HCT116 (cell line): Measurements from ENCODE around the gene PCMTD2. TPM values are rescaled to one million over a fixed set of nuclear protein-coding genes. Genes with fewer than 3 reads are reported as not detected.

Experiments
- ATAC-seq: fragments of 200-7000 bp; cut with Tn5 transposase; 2 replicates; pipeline ENCODE4 v1.9.1; 2020; ENCODE audit warnings: mild to moderate bottlenecking, moderate library complexity
- BruUV-seq: library from RNA; stranded (reverse); fragments of 400-500 nt; replicated peaks from 2 replicates; lab custom pipeline; 2021; lab: Mats Ljungman, UMichigan
- CTCF ChIA-PET: fragments of 300-600 bp; sonication (Branson Sonifier 250); formaldehyde crosslinking; loops from one replicate; lab custom pipeline; 2021; ENCODE audit warnings: antibody characterized with exemption; lab: Charles Lee
- POLR2A ChIA-PET: fragments of 300-600, 350-600 bp; sonication (Branson Sonifier 250); formaldehyde crosslinking; loops from one replicate; lab custom pipeline; 2021; ENCODE audit warnings: antibody characterized with exemption; lab: Charles Lee
- RAD21 ChIA-PET, 2 experiments: fragments of 300-600 bp; sonication (Branson Sonifier 250); formaldehyde crosslinking; loops; one replicate each; lab custom pipeline; 2023; ENCODE audit warnings: low total read pairs in 2 of 2; ENCODE audit not compliant: uncharacterized antibody in 2 of 2, unreplicated experiment in 2 of 2, low non-redundant PET in 1 of 2; lab: Charles Lee
- DNase-seq: peaks from one replicate; pipeline ENCODE4 v3.0.0-alpha.2; 2010; ENCODE audit warnings: low read depth, low spot score
- H2AFZ ChIP-seq: fragments of 200-600 bp; shearing (Covaris generic), sonication (generic); 2 replicates; pipeline ENCODE4 v1.6.1; 2017; ENCODE audit warnings: low read depth, mixed run types, mixed read lengths, antibody characterized with exemption, low read length; ENCODE audit not compliant: poor library complexity, severe bottlenecking
- H3K27ac ChIP-seq: 2 replicates; pipeline ENCODE4 v1.5.1; 2012; ENCODE audit warnings: low read depth, low read length
- H3K27me3 ChIP-seq: fragments of 200-600 bp; sonication (generic); 2 replicates; pipeline ENCODE4 v1.6.1; 2016; ENCODE audit warnings: mixed run types, low read length, mixed read lengths; ENCODE audit not compliant: insufficient read depth
- H3K36me3 ChIP-seq, 2 experiments: fragments of 200-500 bp in 1 of 2; fragments of 200-600 bp in 1 of 2; sonication (Bioruptor generic) in 1 of 2; sonication (generic) in 1 of 2; 2 replicates each; pipeline versions ENCODE4 v1.5.1 to v1.6.1; 2014 to 2016; ENCODE audit warnings: low read length in 2 of 2, inconsistent platforms in 1 of 2, mixed read lengths in 1 of 2, mixed run types in 1 of 2; ENCODE audit not compliant: insufficient read depth in 2 of 2, control insufficient read depth in 1 of 2
- H3K4me1 ChIP-seq, 2 experiments: fragments of 200-600 bp in 1 of 2; sonication (generic) in 1 of 2; 2 replicates each; pipeline versions ENCODE4 v1.5.1 to v1.6.1; 2012 to 2017; ENCODE audit warnings: low read length in 2 of 2, inconsistent platforms in 1 of 2, mild to moderate bottlenecking in 1 of 2, mixed read lengths in 1 of 2, mixed run types in 1 of 2, moderate library complexity in 1 of 2; ENCODE audit not compliant: insufficient read depth in 2 of 2, control insufficient read depth in 1 of 2
- H3K4me2 ChIP-seq: fragments of 200-600 bp; sonication (generic); 2 replicates; pipeline ENCODE4 v1.6.1; 2017; ENCODE audit warnings: mixed run types, low read length, mixed read lengths
- H3K4me3 ChIP-seq, 2 experiments: fragments of 200-600 bp in 1 of 2; sonication (generic) in 1 of 2; replicated peaks in 1 of 2; 2 replicates each; pipeline ENCODE4 v1.5.1; 2011 to 2016; ENCODE audit warnings: low read length in 2 of 2, control low read depth in 1 of 2, low read depth in 1 of 2, mild to moderate bottlenecking in 1 of 2, mixed read lengths in 1 of 2, mixed run types in 1 of 2
- H3K79me2 ChIP-seq: fragments of 200-600 bp; sonication (generic); 2 replicates; pipeline ENCODE4 v1.6.1; 2017; ENCODE audit warnings: mild to moderate bottlenecking, mixed run types, low read length, moderate library complexity, mixed read lengths; ENCODE audit not compliant: insufficient read depth
- H3K9ac ChIP-seq: fragments of 200-600 bp; sonication (generic); 2 replicates; pipeline ENCODE4 v1.6.1; 2016; ENCODE audit warnings: low read length, mixed read lengths
- H3K9me2 ChIP-seq: fragments of 200-600 bp; sonication (generic), shearing (Covaris generic); 2 replicates; pipeline ENCODE4 v1.6.1; 2017; ENCODE audit warnings: mixed run types, mild to moderate bottlenecking, moderate library complexity; ENCODE audit not compliant: insufficient read depth
- H3K9me3 ChIP-seq, 2 experiments: fragments of 200-500 bp in 1 of 2; fragments of 200-600 bp in 1 of 2; sonication (Bioruptor generic) in 1 of 2; sonication (generic) in 1 of 2; 2 replicates each; pipeline ENCODE4 v1.6.1; 2014 to 2017; ENCODE audit warnings: low read length in 2 of 2, mixed read lengths in 2 of 2, inconsistent platforms in 1 of 2, low read depth in 1 of 2, mild to moderate bottlenecking in 1 of 2, mixed run types in 1 of 2, moderate library complexity in 1 of 2; ENCODE audit not compliant: control insufficient read depth in 1 of 2, insufficient read depth in 1 of 2
- H4K20me1 ChIP-seq: fragments of 200-600 bp; sonication (generic), shearing (Covaris generic); 2 replicates; pipeline ENCODE4 v1.6.1; 2017; ENCODE audit warnings: mixed run types, mild to moderate bottlenecking, moderate library complexity; ENCODE audit not compliant: insufficient read depth
- ATF3 ChIP-seq: IDR thresholded peaks from 2 replicates; pipeline ENCODE4 v1.6.1; 2012
- CBX3 ChIP-seq: IDR thresholded peaks from 2 replicates; pipeline ENCODE4 v1.6.1; 2012; ENCODE audit warnings: low read depth
- EGR1 ChIP-seq: IDR thresholded peaks from 2 replicates; pipeline ENCODE4 v1.6.1; 2012; ENCODE audit warnings: low read depth
- EZH2 ChIP-seq: fragments of 200-600 bp; sonication (generic); IDR thresholded peaks from 2 replicates; pipeline ENCODE4 v1.6.1; 2017; ENCODE audit warnings: antibody characterized with exemption, mixed run types
- JUND ChIP-seq: IDR thresholded peaks from 2 replicates; pipeline ENCODE4 v1.6.1; 2012
- MAX ChIP-seq: IDR thresholded peaks from 2 replicates; pipeline ENCODE4 v1.6.1; 2012
- RAD21 ChIP-seq: IDR thresholded peaks from 2 replicates; pipeline ENCODE4 v1.6.1; 2012; ENCODE audit warnings: low read depth, mild to moderate bottlenecking
- TCF7L2 ChIP-seq: IDR thresholded peaks from 2 replicates; pipeline ENCODE4 v1.7.0; 2011; ENCODE audit warnings: borderline replicate concordance, inconsistent platforms; ENCODE audit not compliant: insufficient read depth, insufficient read length; ENCODE audit errors: extremely low read depth
- YY1 ChIP-seq: IDR thresholded peaks from 2 replicates; pipeline ENCODE4 v1.6.1; 2011; ENCODE audit warnings: low read length, low read depth, moderate library complexity, mild to moderate bottlenecking; ENCODE audit not compliant: insufficient replicate concordance; ENCODE audit errors: extremely low read depth
- intact Hi-C: fragments of 100-400 bp; cut with micrococcal nuclease; formaldehyde crosslinking; loops from 2 replicates; pipeline ENCODE4 v1.10.0; 2022
- total RNA-seq: library from RNA; stranded (reverse); gene quantifications from one replicate; pipeline ENCODE4 v1.2.1, GENCODE V29; 2021; ENCODE audit not compliant: unreplicated experiment
- TF ChIP-seq, protein P1 (sequence below): IDR thresholded peaks from 2 replicates; pipeline ENCODE4 v1.6.1; 2011; ENCODE audit warnings: mild to moderate bottlenecking, low read length, moderate library complexity; ENCODE audit not compliant: insufficient replicate concordance; ENCODE audit errors: extremely low read depth
- TF ChIP-seq, protein P2 (sequence below), 3 experiments: fragments of 200-600 bp in 1 of 3; sonication (generic) in 1 of 3; IDR thresholded peaks in 2 of 3; conservative IDR thresholded peaks in 1 of 3; 2 replicates each; pipeline ENCODE4 v1.5.1; 2012 to 2017; ENCODE audit warnings: low read depth in 2 of 3, low read length in 2 of 3, antibody characterized with exemption in 1 of 3, borderline replicate concordance in 1 of 3, control low read depth in 1 of 3, mild to moderate bottlenecking in 1 of 3, mixed read lengths in 1 of 3, mixed run types in 1 of 3, moderate library complexity in 1 of 3; ENCODE audit not compliant: insufficient read depth in 1 of 3

PCMTD2 gene
- total RNA-seq, 1 experiment from 2014 or later, result 44.7 TPM

GRCh38 chr20:64220420-64220819, 35.1 kb upstream of the PCMTD2 start:
- Histone ChIP-seq H3K79me2 (no peaks in the 10 kb centered on the region), H3K27ac (no peak overlapping the region), H4K20me1 (no peaks in the 10 kb centered on the region), H3K4me2 (no peak overlapping the region), H2AFZ (no peak overlapping the region), H3K9me2 (no peaks in the 10 kb centered on the region), H3K4me1 (no peaks in the 10 kb centered on the region), H3K9me3 (no peaks in the 10 kb centered on the region), H3K4me3 (no peak overlapping the region), H3K9ac (no peak overlapping the region), H3K36me3 (no peaks in the 10 kb centered on the region), H3K27me3 (no peaks in the 10 kb centered on the region)
- TF ChIP-seq RAD21 (no peak), YY1 (no peak), CBX3 (no peak), ATF3 (no peak), EZH2 (no peak), EGR1 (no peak), JUND (no peak), MAX (no peak), TCF7L2 (no peak)
- TF ChIP-seq, protein P1, sequence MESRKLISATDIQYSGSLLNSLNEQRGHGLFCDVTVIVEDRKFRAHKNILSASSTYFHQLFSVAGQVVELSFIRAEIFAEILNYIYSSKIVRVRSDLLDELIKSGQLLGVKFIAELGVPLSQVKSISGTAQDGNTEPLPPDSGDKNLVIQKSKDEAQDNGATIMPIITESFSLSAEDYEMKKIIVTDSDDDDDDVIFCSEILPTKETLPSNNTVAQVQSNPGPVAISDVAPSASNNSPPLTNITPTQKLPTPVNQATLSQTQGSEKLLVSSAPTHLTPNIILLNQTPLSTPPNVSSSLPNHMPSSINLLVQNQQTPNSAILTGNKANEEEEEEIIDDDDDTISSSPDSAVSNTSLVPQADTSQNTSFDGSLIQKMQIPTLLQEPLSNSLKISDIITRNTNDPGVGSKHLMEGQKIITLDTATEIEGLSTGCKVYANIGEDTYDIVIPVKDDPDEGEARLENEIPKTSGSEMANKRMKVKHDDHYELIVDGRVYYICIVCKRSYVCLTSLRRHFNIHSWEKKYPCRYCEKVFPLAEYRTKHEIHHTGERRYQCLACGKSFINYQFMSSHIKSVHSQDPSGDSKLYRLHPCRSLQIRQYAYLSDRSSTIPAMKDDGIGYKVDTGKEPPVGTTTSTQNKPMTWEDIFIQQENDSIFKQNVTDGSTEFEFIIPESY, result no peak
- TF ChIP-seq, protein P2, sequence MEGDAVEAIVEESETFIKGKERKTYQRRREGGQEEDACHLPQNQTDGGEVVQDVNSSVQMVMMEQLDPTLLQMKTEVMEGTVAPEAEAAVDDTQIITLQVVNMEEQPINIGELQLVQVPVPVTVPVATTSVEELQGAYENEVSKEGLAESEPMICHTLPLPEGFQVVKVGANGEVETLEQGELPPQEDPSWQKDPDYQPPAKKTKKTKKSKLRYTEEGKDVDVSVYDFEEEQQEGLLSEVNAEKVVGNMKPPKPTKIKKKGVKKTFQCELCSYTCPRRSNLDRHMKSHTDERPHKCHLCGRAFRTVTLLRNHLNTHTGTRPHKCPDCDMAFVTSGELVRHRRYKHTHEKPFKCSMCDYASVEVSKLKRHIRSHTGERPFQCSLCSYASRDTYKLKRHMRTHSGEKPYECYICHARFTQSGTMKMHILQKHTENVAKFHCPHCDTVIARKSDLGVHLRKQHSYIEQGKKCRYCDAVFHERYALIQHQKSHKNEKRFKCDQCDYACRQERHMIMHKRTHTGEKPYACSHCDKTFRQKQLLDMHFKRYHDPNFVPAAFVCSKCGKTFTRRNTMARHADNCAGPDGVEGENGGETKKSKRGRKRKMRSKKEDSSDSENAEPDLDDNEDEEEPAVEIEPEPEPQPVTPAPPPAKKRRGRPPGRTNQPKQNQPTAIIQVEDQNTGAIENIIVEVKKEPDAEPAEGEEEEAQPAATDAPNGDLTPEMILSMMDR (IDR thresholded peaks at IDR 0.05 in 2 of 3, conservative IDR thresholded peaks at IDR 0.05 in 1 of 3; ENCODE audit: borderline replicate concordance in 1 of 3, insufficient read depth in 1 of 3, low read depth in 2 of 3, low read length in 2 of 3), result no peak
- intact Hi-C loops, result no loop called here
- ChIA-PET POLR2A (no interaction called here), CTCF (no interaction called here), RAD21 (no interaction called here)
- ATAC-seq (no peak), DNase-seq (no peak)
- BruUV-seq, result no TSS peak
